Heart left ventricle (tissue), 16 donors: ENCODE measurements around the gene SNX1. TPM values are rescaled to one million over a fixed set of nuclear protein-coding genes. Genes with fewer than 3 reads are reported as not detected.

Experiments used
- ATAC-seq, 4 donors: fragments of 200-7000 bp; cut with Tn5 transposase; one replicate each; pipeline ENCODE4 v1.9.1; 2020 to 2022; ENCODE audit warnings: moderate library complexity in 4 of 4, mild to moderate bottlenecking in 3 of 4, moderate number of reproducible peaks in 1 of 4
- DNase-seq, 5 donors: peaks; one replicate each; pipeline ENCODE4 v3.0.0-alpha.2; 2020
- H3K27ac ChIP-seq, 12 donors: fragments of 200-600 bp; sonication (generic) in 4 of 12; one replicate each; pipeline versions ENCODE4 v1.5.0 to v1.8.0; 2016 to 2022; ENCODE audit warnings: mild to moderate bottlenecking in 2 of 12
- H3K27me3 ChIP-seq, 9 donors: fragments of 200-600 bp; sonication (generic) in 2 of 9; one replicate each; pipeline versions ENCODE4 v1.5.1 to v1.8.0; 2016 to 2022; ENCODE audit warnings: mild to moderate bottlenecking in 3 of 9
- H3K36me3 ChIP-seq, 9 donors: fragments of 200-600 bp; sonication (generic) in 2 of 9; one replicate each; pipeline versions ENCODE4 v1.5.0 to v1.8.0; 2018 to 2022; ENCODE audit warnings: mild to moderate bottlenecking in 2 of 9
- H3K4me1 ChIP-seq, 12 donors: fragments of 200-600 bp; sonication (generic) in 4 of 12; one replicate each; pipeline versions ENCODE4 v1.5.0 to v1.8.0; 2016 to 2022; ENCODE audit warnings: mild to moderate bottlenecking in 3 of 12
- H3K4me3 ChIP-seq, 12 donors: fragments of 200-600 bp; sonication (generic) in 4 of 12; one replicate each; pipeline versions ENCODE4 v1.5.0 to v1.8.0; 2017 to 2022; ENCODE audit warnings: mild to moderate bottlenecking in 9 of 12, moderate library complexity in 4 of 12
- H3K9me3 ChIP-seq, 12 donors: fragments of 200-600 bp; sonication (generic) in 4 of 12; one replicate each; pipeline versions ENCODE4 v1.5.0 to v1.8.0; 2016 to 2022; ENCODE audit warnings: mild to moderate bottlenecking in 1 of 12
- CTCF ChIP-seq, 12 donors: fragments of 200-600 bp; sonication (generic) in 4 of 12; IDR thresholded peaks; one replicate each; pipeline versions ENCODE4 v1.5.0 to v1.8.0; 2018 to 2022; ENCODE audit warnings: antibody characterized with exemption in 12 of 12, mild to moderate bottlenecking in 5 of 12
- POLR2A ChIP-seq, 2 donors: fragments of 450-650 bp; IDR thresholded peaks; one replicate each; pipeline ENCODE4 v1.6.1; 2017; ENCODE audit warnings: antibody characterized with exemption in 2 of 2, mild to moderate bottlenecking in 2 of 2, moderate library complexity in 2 of 2
- WGBS, 4 donors: extraction: QIAGEN DNeasy Blood & Tissue Kit in 2 of 4; methylation state at CpG; one replicate each; pipeline versions ENCODE4 v1.1.5 to v1.1.7; 2013 to 2018; 5-methylcytosine and 5-hydroxymethylcytosine counted together
- intact Hi-C, 10 donors: fragments of 100-400 bp; cut with DNase I; formaldehyde crosslinking; loops; one replicate each; pipeline versions ENCODE4 v1.11.1 to v1.14.2; 2022
- polyA plus RNA-seq, 2 donors: library from polyadenylated mRNA; stranded (reverse); fragments of 200-250 nt; gene quantifications; one replicate each; pipeline ENCODE4 v1.2.3, GENCODE V29; 2013
- total RNA-seq, 9 donors: library from RNA; depleted of rRNA in 2 of 9; stranded (reverse); fragments of >200 nt in 2 of 9; fragmentation: NEBNext Ultra II Directional in 3 of 9; extraction: Animal tissue kit (Norgen Biotek cat#: 25700) in 3 of 9; gene quantifications; one replicate each; pipeline versions ENCODE4 v1.1.0 to v1.2.4, GENCODE V29; 2016 to 2023
- donor health status: ischemic (EF 13 %, LVEDD 7.1; RV severe dilation, severe dysfunction).
- donor health status: healthy with polysubstance abuse.
- donor health status: DM: no; HTN: yes; CAD: no.
- donor health status: DM: no; HTN: no; CAD: no.
- donor health status: ischemic (EF 25% LVEDD 6.9; RV normal size, moderate dysfunction).
- donor health status: ischemic (EF 25% LVEDD 5.7; RV mildly dilated, moderate dysfunction).
- donor health status: healthy.
- donor health status: DM: yes; HTN: yes; CAD: no.
- donor health status: ischemic (EF 35%, LVEDD 5.7; RV mildly dilated, moderate dysfunction).
- donor health status: nonischemic (EF 11% LVEDD 7.7; RV severe dilation, severe dysfunction).
- donor health status: DM: yes; HTN: yes; CAD: no.
- donor health status: PGD.
- donor health status: ischemic (EF 29% LVEDD 5.4; RV normal size, mild dysfunction).
- donor health status: nonischemic (EF 23%, LVEDD 6.1; RV moderate dilation, normal function).

SNX1 gene
- total and polyA plus RNA-seq, 11 donors, result 38.7 to 117 (median 76.3) TPM

- Histone ChIP-seq H3K27ac (peak overlapping the region in 2 of 12 donors; percentile 1 to 43), H3K27me3 (no peaks in the 10 kb centered on the region), H3K4me3 (no peak overlapping the region), H3K9me3 (no peaks in the 10 kb centered on the region), H3K4me1 (peaks cover 3 to 71% (median 44%) of the 10 kb centered on the region in 12 donors), H3K36me3 (peaks cover 0 to 39% (median 36%) of the 10 kb centered on the region in 9 donors)
- WGBS, 4 donors, result 70 to 79% (median 76%) methylated on average over 3 of the region's 3 CpGs
- intact Hi-C loops, result no loop called here
- ATAC-seq, result no peak
- no peak for DNase-seq
- TF ChIP-seq POLR2A (IDR thresholded peaks at IDR 0.05), result no peak
- TF ChIP-seq CTCF (IDR thresholded peaks at IDR 0.05), result no peak
Observed at GRCh38 chr15:64110950-64111678, 15.3 kb downstream of the SNX1 start.

- Histone ChIP-seq H3K27me3 (no peaks in the 10 kb centered on the region), H3K4me3 (no peak overlapping the region), H3K36me3 (peaks cover 0 to 45% (median 41%) of the 10 kb centered on the region in 9 donors), H3K9me3 (no peaks in the 10 kb centered on the region), H3K4me1 (peaks cover 3 to 65% (median 39%) of the 10 kb centered on the region in 12 donors), H3K27ac (peak overlapping the region in 2 of 12 donors; percentile 1 to 43)
- peak in 1 of 4 donors; percentile 6 for ATAC-seq
- 90 to 97% (median 94%) methylated on average over 3 of the region's 3 CpGs for WGBS, 4 donors
- TF ChIP-seq POLR2A (IDR thresholded peaks at IDR 0.05) (no peak), CTCF (IDR thresholded peaks at IDR 0.05) (no peak)
- intact Hi-C loops, result no loop called here
- no peak for DNase-seq
Observed at GRCh38 chr15:64111679-64112050, 15.9 kb downstream of the SNX1 start.

GRCh38 chr15:64112073-64112772 is 16.4 kb downstream of the SNX1 start:
- Histone ChIP-seq H3K9me3 (no peaks in the 10 kb centered on the region), H3K36me3 (peaks cover 0 to 50% (median 47%) of the 10 kb centered on the region in 9 donors), H3K4me1 (peaks cover 3 to 60% (median 34%) of the 10 kb centered on the region in 12 donors), H3K27me3 (no peaks in the 10 kb centered on the region), H3K4me3 (no peak overlapping the region), H3K27ac (peak overlapping the region in 2 of 12 donors; percentile 1 to 19)
- DNase-seq (no peak), ATAC-seq (peak in 3 of 4 donors; percentile 27 to 49 (median 40))
- TF ChIP-seq POLR2A (IDR thresholded peaks at IDR 0.05) (no peak), CTCF (IDR thresholded peaks at IDR 0.05) (no peak)
- WGBS, 4 donors, result 63 to 73% (median 71%) methylated on average over 4 of the region's 4 CpGs
- intact Hi-C loops, result no loop called here

- ATAC-seq (no peak), DNase-seq (no peak)
- peak overlapping the region in 1 of 12 donors; percentile 19 for H3K27ac ChIP-seq
- intact Hi-C loops, result no loop called here
- H3K27me3 ChIP-seq, result no peaks in the 10 kb centered on the region
- TF ChIP-seq CTCF (IDR thresholded peaks at IDR 0.05), result no peak
- TF ChIP-seq POLR2A (IDR thresholded peaks at IDR 0.05), result no peak
- H3K9me3 ChIP-seq, result no peaks in the 10 kb centered on the region
- WGBS, 4 donors, result 93 to 98% (median 93%) methylated on average over 1 of the region's 1 CpG
- peaks cover 0 to 53% (median 29%) of the 10 kb centered on the region in 12 donors for H3K4me1 ChIP-seq
- peaks cover 0 to 57% (median 54%) of the 10 kb centered on the region in 9 donors for H3K36me3 ChIP-seq
- no peak overlapping the region for H3K4me3 ChIP-seq
Observed at GRCh38 chr15:64112904-64113303, 17.1 kb downstream of the SNX1 start.
